ENCODE measurements around the gene NFXL1. TPM values are rescaled to one million over a fixed set of nuclear protein-coding genes. Genes with fewer than 3 reads are reported as not detected.

The NFXL1 gene
- total and polyA plus RNA-seq, 3 experiments from 2014 or later, result 9.7 to 11.5 (median 10.0) TPM

- no peak overlapping the region for H3K27ac ChIP-seq (ENCODE audit: low read depth, low read length)
- Mint-ChIP-seq H3K27me3 (no peaks in the 10 kb centered on the region), H3K27ac (no peak overlapping the region), H3K4me1 (no peaks in the 10 kb centered on the region), H3K36me3 (peaks cover 0 to 42% (median 19%) of the 10 kb centered on the region in 3 donors), H3K9me3 (no peaks in the 10 kb centered on the region), H3K4me3 (no peak overlapping the region)
- H3K4me3 ChIP-seq (ENCODE audit: low read length), result no peak overlapping the region
- ChIA-PET POLR2A (no interaction called here), CTCF (no interaction called here)
- H3K4me1 ChIP-seq (ENCODE audit: insufficient read depth, low read length), result no peaks in the 10 kb centered on the region
- no peaks in the 10 kb centered on the region for H3K36me3 ChIP-seq (ENCODE audit: insufficient read depth, low read length)
- no peak for DNase-seq
- H3K27me3 ChIP-seq (ENCODE audit: insufficient read depth, low read length, poor library complexity, severe bottlenecking), result no peaks in the 10 kb centered on the region
- no peaks in the 10 kb centered on the region for H3K9me3 ChIP-seq (ENCODE audit: low read length)
These were observed 57.7 kb downstream of the NFXL1 start for GRCh38 chr4:47856713-47857112.

DNA sequence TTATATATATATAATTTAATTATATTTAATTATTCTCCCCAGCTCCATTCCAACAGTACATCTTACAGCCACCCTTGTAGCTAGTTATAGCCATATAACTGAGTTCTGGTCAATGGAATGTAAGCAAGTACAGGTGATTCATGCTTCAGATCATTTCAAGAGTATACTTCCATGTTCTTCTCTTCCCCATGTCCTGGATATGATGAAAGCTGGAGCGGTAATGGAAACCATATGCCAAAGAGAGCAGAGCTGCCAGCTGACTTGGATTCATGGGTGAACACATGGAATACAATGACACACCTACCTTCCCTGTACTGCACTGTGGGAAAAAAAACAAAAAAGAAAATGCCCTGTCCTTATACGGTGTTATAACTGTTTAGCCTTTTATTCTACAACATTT is 59.0 kb downstream of the NFXL1 start:
- Mint-ChIP-seq H3K9me3 (no peaks in the 10 kb centered on the region), H3K27ac (no peak overlapping the region), H3K4me1 (no peaks in the 10 kb centered on the region), H3K36me3 (peaks cover 0 to 49% (median 23%) of the 10 kb centered on the region in 3 donors), H3K4me3 (no peak overlapping the region), H3K27me3 (no peaks in the 10 kb centered on the region)
- no peaks in the 10 kb centered on the region for H3K27me3 ChIP-seq (ENCODE audit: insufficient read depth, low read length, poor library complexity, severe bottlenecking)
- ChIA-PET POLR2A (no interaction called here), CTCF (interaction anchor here (0.7 kb wide), 1 partner anchor 18 kb away, joined by 3 read pairs; the partner anchor contains the start of gene CORIN)
- no peak overlapping the region for H3K27ac ChIP-seq (ENCODE audit: low read depth, low read length)
- no peak overlapping the region for H3K4me3 ChIP-seq (ENCODE audit: low read length)
- no peaks in the 10 kb centered on the region for H3K4me1 ChIP-seq (ENCODE audit: insufficient read depth, low read length)
- H3K36me3 ChIP-seq (ENCODE audit: insufficient read depth, low read length), result no peaks in the 10 kb centered on the region
- no peaks in the 10 kb centered on the region for H3K9me3 ChIP-seq (ENCODE audit: low read length)
- no peak for DNase-seq

DNA sequence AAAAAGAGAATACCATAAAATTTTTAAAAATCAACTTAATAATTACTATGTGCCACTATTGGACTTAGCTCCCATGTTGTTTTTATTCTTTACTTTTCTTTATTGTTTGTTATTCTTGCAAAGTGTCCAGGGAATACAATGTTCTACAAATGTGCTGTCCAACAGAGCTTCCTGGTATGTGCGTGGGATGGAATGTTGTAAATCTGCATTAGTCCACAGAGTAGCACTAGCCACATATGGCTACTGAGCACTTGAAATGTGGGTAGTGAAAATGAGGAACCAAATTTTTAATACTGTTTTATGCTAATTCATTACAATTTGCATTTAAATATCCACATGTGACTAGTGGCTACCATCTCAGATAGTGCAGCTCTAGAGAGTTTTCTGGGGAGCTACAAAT is 62.2 kb downstream of the NFXL1 start:
- CTCF ChIA-PET, result no interaction called here
- Histone ChIP-seq H3K9me3 (ENCODE audit: low read length) (no peaks in the 10 kb centered on the region), H3K36me3 (ENCODE audit: insufficient read depth, low read length) (no peaks in the 10 kb centered on the region), H3K4me3 (ENCODE audit: low read length) (no peak overlapping the region), H3K27me3 (ENCODE audit: insufficient read depth, low read length, poor library complexity, severe bottlenecking) (no peaks in the 10 kb centered on the region), H3K27ac (ENCODE audit: low read depth, low read length) (no peak overlapping the region), H3K4me1 (ENCODE audit: insufficient read depth, low read length) (no peaks in the 10 kb centered on the region)
- DNase-seq, result no peak
- POLR2A ChIA-PET, result no interaction called here
- Mint-ChIP-seq H3K36me3 (peaks cover 11 to 63% (median 23%) of the 10 kb centered on the region in 3 donors), H3K9me3 (no peaks in the 10 kb centered on the region), H3K27ac (no peak overlapping the region), H3K27me3 (no peaks in the 10 kb centered on the region), H3K4me1 (no peaks in the 10 kb centered on the region), H3K4me3 (no peak overlapping the region)

- Mint-ChIP-seq H3K4me1 (no peaks in the 10 kb centered on the region), H3K27ac (no peak overlapping the region), H3K4me3 (no peak overlapping the region), H3K9me3 (peaks cover 0 to 2% (median 0%) of the 10 kb centered on the region in 5 donors), H3K36me3 (peaks cover 15 to 63% (median 25%) of the 10 kb centered on the region in 3 donors), H3K27me3 (no peaks in the 10 kb centered on the region)
- H3K4me1 ChIP-seq (ENCODE audit: insufficient read depth, low read length), result no peaks in the 10 kb centered on the region
- CTCF ChIA-PET, result no interaction called here
- DNase-seq, result no peak
- no peak overlapping the region for H3K27ac ChIP-seq (ENCODE audit: low read depth, low read length)
- H3K4me3 ChIP-seq (ENCODE audit: low read length), result no peak overlapping the region
- POLR2A ChIA-PET, result no interaction called here
- H3K36me3 ChIP-seq (ENCODE audit: insufficient read depth, low read length), result no peaks in the 10 kb centered on the region
- no peaks in the 10 kb centered on the region for H3K27me3 ChIP-seq (ENCODE audit: insufficient read depth, low read length, poor library complexity, severe bottlenecking)
- H3K9me3 ChIP-seq (ENCODE audit: low read length), result no peaks in the 10 kb centered on the region
These were observed 64.9 kb downstream of the NFXL1 start for GRCh38 chr4:47849466-47849865.

- no peak overlapping the region for H3K4me3 ChIP-seq (ENCODE audit: low read length)
These were observed 66.3 kb downstream of the NFXL1 start for GRCh38 chr4:47848041-47848440.

GRCh38 chr4:47842985-47843384 is 71.4 kb downstream of the NFXL1 start:
- no peak overlapping the region for H3K4me3 ChIP-seq (ENCODE audit: low read length)
- CTCF ChIA-PET, result no interaction called here
- H3K4me1 Mint-ChIP-seq, result peaks cover 0 to 15% (median 13%) of the 10 kb centered on the region in 3 donors

More at GRCh38 chr4:47848041-47848440, 66.3 kb downstream of the NFXL1 start:
- Mint-ChIP-seq H3K27ac (no peak overlapping the region), H3K4me1 (no peaks in the 10 kb centered on the region), H3K9me3 (peaks cover 0 to 2% (median 0%) of the 10 kb centered on the region in 5 donors), H3K36me3 (peaks cover 15 to 59% (median 29%) of the 10 kb centered on the region in 3 donors), H3K4me3 (no peak overlapping the region), H3K27me3 (no peaks in the 10 kb centered on the region)
- no peak overlapping the region for H3K27ac ChIP-seq (ENCODE audit: low read depth, low read length)
- ChIA-PET POLR2A (no interaction called here), CTCF (no interaction called here)
- DNase-seq, result no peak
- H3K27me3 ChIP-seq (ENCODE audit: insufficient read depth, low read length, poor library complexity, severe bottlenecking), result no peaks in the 10 kb centered on the region
- no peaks in the 10 kb centered on the region for H3K4me1 ChIP-seq (ENCODE audit: insufficient read depth, low read length)
- H3K36me3 ChIP-seq (ENCODE audit: insufficient read depth, low read length), result no peaks in the 10 kb centered on the region
- H3K9me3 ChIP-seq (ENCODE audit: low read length), result no peaks in the 10 kb centered on the region

DNA sequence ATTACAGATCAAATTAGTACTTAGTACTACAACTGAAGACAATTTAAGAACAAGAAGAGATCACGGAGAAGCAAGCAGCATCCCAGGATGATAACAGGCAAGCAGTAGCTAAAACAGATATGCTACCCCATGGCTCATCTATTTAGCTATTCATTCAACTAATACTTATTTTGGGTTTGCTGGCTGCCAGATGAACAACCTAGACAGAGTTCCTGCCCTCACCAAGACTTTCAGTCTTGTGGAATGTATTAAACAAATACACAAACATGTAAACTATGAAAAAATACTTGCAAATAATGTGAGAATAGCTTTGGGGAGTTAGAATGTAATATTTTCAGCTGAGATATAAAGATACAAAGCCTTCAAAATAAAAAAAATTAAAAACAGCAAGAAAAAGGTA is 74.1 kb downstream of the NFXL1 start:
- ChIA-PET POLR2A (no interaction called here), CTCF (interaction anchor here (1.0 to 1.3 kb wide), 2 partner anchors 9 to 127 kb away, joined by 3 read pairs; no protein-coding TSS in a partner anchor)
- Histone ChIP-seq H3K36me3 (ENCODE audit: insufficient read depth, low read length) (no peaks in the 10 kb centered on the region), H3K27ac (ENCODE audit: low read depth, low read length) (no peak overlapping the region), H3K27me3 (ENCODE audit: insufficient read depth, low read length, poor library complexity, severe bottlenecking) (no peaks in the 10 kb centered on the region), H3K4me1 (ENCODE audit: insufficient read depth, low read length) (peaks cover 21% of the 10 kb centered on the region), H3K4me3 (ENCODE audit: low read length) (no peak overlapping the region), H3K9me3 (ENCODE audit: low read length) (no peaks in the 10 kb centered on the region)
- no peaks in the 10 kb centered on the region for H3K9me3 Mint-ChIP-seq
- H3K27ac Mint-ChIP-seq, result peak overlapping the region in 1 of 8 donors; percentile 25
- peaks cover 11 to 39% (median 30%) of the 10 kb centered on the region in 3 donors for H3K4me1 Mint-ChIP-seq
- H3K27me3 Mint-ChIP-seq, result no peaks in the 10 kb centered on the region
- peaks cover 0 to 10% (median 10%) of the 10 kb centered on the region in 3 donors for H3K36me3 Mint-ChIP-seq
- no peak for DNase-seq
- no peak overlapping the region for H3K4me3 Mint-ChIP-seq

More at GRCh38 chr4:47842985-47843384, 71.4 kb downstream of the NFXL1 start:
- Mint-ChIP-seq H3K4me3 (no peak overlapping the region), H3K36me3 (peaks cover 12 to 26% (median 15%) of the 10 kb centered on the region in 3 donors), H3K27me3 (no peaks in the 10 kb centered on the region), H3K27ac (no peak overlapping the region), H3K9me3 (peaks cover 0 to 2% (median 0%) of the 10 kb centered on the region in 5 donors)
- POLR2A ChIA-PET, result no interaction called here
- Histone ChIP-seq H3K27me3 (ENCODE audit: insufficient read depth, low read length, poor library complexity, severe bottlenecking) (no peaks in the 10 kb centered on the region), H3K36me3 (ENCODE audit: insufficient read depth, low read length) (no peaks in the 10 kb centered on the region), H3K4me1 (ENCODE audit: insufficient read depth, low read length) (peaks cover 5% of the 10 kb centered on the region), H3K27ac (ENCODE audit: low read depth, low read length) (no peak overlapping the region), H3K9me3 (ENCODE audit: low read length) (no peaks in the 10 kb centered on the region)
- no peak for DNase-seq

GRCh38 chr4:47839259-47839658 is 75.1 kb downstream of the NFXL1 start:
- Histone ChIP-seq H3K4me3 (ENCODE audit: low read length) (no peak overlapping the region), H3K27me3 (ENCODE audit: insufficient read depth, low read length, poor library complexity, severe bottlenecking) (no peaks in the 10 kb centered on the region), H3K9me3 (ENCODE audit: low read length) (no peaks in the 10 kb centered on the region), H3K27ac (ENCODE audit: low read depth, low read length) (no peak overlapping the region), H3K36me3 (ENCODE audit: insufficient read depth, low read length) (no peaks in the 10 kb centered on the region), H3K4me1 (ENCODE audit: insufficient read depth, low read length) (peaks cover 23% of the 10 kb centered on the region)
- DNase-seq, result no peak
- peak overlapping the region in 4 of 7 donors; percentile 8 to 91 (median 25) for H3K4me3 Mint-ChIP-seq
- POLR2A ChIA-PET, result no interaction called here
- no peaks in the 10 kb centered on the region for H3K27me3 Mint-ChIP-seq
- H3K27ac Mint-ChIP-seq, result peak overlapping the region in 6 of 8 donors; percentile 5 to 84 (median 52)
- no peaks in the 10 kb centered on the region for H3K9me3 Mint-ChIP-seq
- peaks cover 0 to 8% (median 7%) of the 10 kb centered on the region in 3 donors for H3K36me3 Mint-ChIP-seq
- peaks cover 11 to 41% (median 31%) of the 10 kb centered on the region in 3 donors for H3K4me1 Mint-ChIP-seq
- CTCF ChIA-PET, result interaction anchor here (1.0 to 1.5 kb wide), 3 partner anchors 8 to 134 kb away, joined by 3 read pairs; no protein-coding TSS in a partner anchor
